Endothelial cell of umbilical vein (primary cell): ENCODE measurements around the gene TSPAN8. TPM values are rescaled to one million over a fixed set of nuclear protein-coding genes. Genes with fewer than 3 reads are reported as not detected.

Source experiments
- BruUV-seq: library from RNA; stranded (reverse); fragments of 400-500 nt; replicated peaks from 2 replicates; lab custom pipeline; 2021; lab: Mats Ljungman, UMichigan
- CTCF ChIA-PET: fragments of 300-600, 350-600 bp; sonication (Branson Sonifier 250); formaldehyde crosslinking; loops from one replicate; lab custom pipeline; 2021; ENCODE audit warnings: antibody characterized with exemption, inconsistent platforms; lab: Charles Lee
- POLR2A ChIA-PET: fragments of 300-600, 350-600 bp; sonication (Branson Sonifier 250); formaldehyde crosslinking; loops from one replicate; lab custom pipeline; 2021; ENCODE audit warnings: antibody characterized with exemption, inconsistent platforms; lab: Charles Lee
- DNase-seq: peaks from one replicate; pipeline ENCODE4 v3.0.0-alpha.2; 2011; ENCODE audit warnings: low read depth, low spot score
- FAIRE-seq: peaks from 2 replicates; lab custom pipeline; 2011; peaks lifted over from hg19 to GRCh38; lab: Jason Lieb, UNC
- H2AFZ ChIP-seq: 2 replicates; pipeline ENCODE4 v1.6.0; 2012; ENCODE audit warnings: low read depth, low read length, control low read depth, inconsistent platforms
- H3K27ac ChIP-seq: 2 replicates; pipeline ENCODE4 v1.5.1; 2011; ENCODE audit warnings: low read depth, mild to moderate bottlenecking, control low read depth, low read length, moderate library complexity; ENCODE audit not compliant: insufficient read depth
- H3K27me3 ChIP-seq, 2 experiments: 2 replicates each; pipeline versions ENCODE4 v1.6.0 to v1.6.1; 2011; ENCODE audit warnings: low read length in 2 of 2, mixed read lengths in 1 of 2; ENCODE audit not compliant: control insufficient read depth in 2 of 2, insufficient read depth in 2 of 2
- H3K36me3 ChIP-seq, 2 experiments: 2 replicates in 1 of 2; 3 replicates in 1 of 2; pipeline ENCODE4 v1.5.1; 2011; ENCODE audit warnings: low read length in 2 of 2, mild to moderate bottlenecking in 1 of 2, moderate library complexity in 1 of 2; ENCODE audit not compliant: control insufficient read depth in 2 of 2, insufficient read depth in 2 of 2; ENCODE audit errors: extremely low read depth in 1 of 2
- H3K4me1 ChIP-seq: 3 replicates; pipeline ENCODE4 v1.5.1; 2011; ENCODE audit warnings: mild to moderate bottlenecking, low read length; ENCODE audit not compliant: control insufficient read depth, insufficient read depth; ENCODE audit errors: extremely low read depth
- H3K4me2 ChIP-seq: 2 replicates; pipeline ENCODE4 v1.6.1; 2011; ENCODE audit warnings: low read length, control low read depth, mixed read lengths; ENCODE audit not compliant: insufficient read depth
- H3K4me3 ChIP-seq, 3 experiments: fragments of 200-600 bp in 1 of 3; sonication (generic), shearing (Covaris generic) in 1 of 3; replicated peaks in 1 of 3; 2 replicates each; pipeline ENCODE4 v1.5.1; 2011 to 2016; ENCODE audit warnings: control low read depth in 3 of 3, low read length in 3 of 3, mild to moderate bottlenecking in 2 of 3, inconsistent platforms in 1 of 3, low read depth in 1 of 3, moderate library complexity in 1 of 3; ENCODE audit not compliant: insufficient read depth in 1 of 3
- H3K79me2 ChIP-seq: 2 replicates; pipeline ENCODE4 v1.6.0; 2012; ENCODE audit warnings: low read length, inconsistent platforms; ENCODE audit not compliant: control insufficient read depth, insufficient read depth
- H3K9ac ChIP-seq: replicated peaks from 2 replicates; pipeline ENCODE3; 2011; ENCODE audit warnings: low read length, control low read depth; ENCODE audit not compliant: insufficient read depth; ENCODE audit errors: extremely low read depth
- H3K9me1 ChIP-seq: replicated peaks from 3 replicates; pipeline ENCODE4 v1.6.0; 2011; ENCODE audit warnings: mild to moderate bottlenecking, low read length; ENCODE audit not compliant: control insufficient read depth, insufficient read depth; ENCODE audit errors: extremely low read depth
- H3K9me3 ChIP-seq: replicated peaks from 2 replicates; pipeline ENCODE4 v1.5.1; 2012; ENCODE audit warnings: low read length, inconsistent platforms; ENCODE audit not compliant: control insufficient read depth, insufficient read depth
- H4K20me1 ChIP-seq: replicated peaks from 2 replicates; pipeline ENCODE3; 2011; ENCODE audit warnings: mild to moderate bottlenecking, low read length; ENCODE audit not compliant: control insufficient read depth, insufficient read depth; ENCODE audit errors: extremely low read depth
- CTCF ChIP-seq, 2 donors: IDR thresholded peaks; 1 replicate in 1 of 2; 2 replicates in 1 of 2; pipeline ENCODE4 v1.5.1; 2011; ENCODE audit warnings: low read length in 2 of 2, mild to moderate bottlenecking in 2 of 2, moderate library complexity in 2 of 2, control low read depth in 1 of 2, inconsistent platforms in 1 of 2, low read depth in 1 of 2; ENCODE audit not compliant: insufficient read depth in 1 of 2; ENCODE audit errors: extremely low read depth in 1 of 2
- EZH2 ChIP-seq: IDR thresholded peaks from 2 replicates; pipeline ENCODE4 v1.6.1; 2012; ENCODE audit warnings: borderline replicate concordance, low read depth, mild to moderate bottlenecking, moderate library complexity, low read length, inconsistent platforms; ENCODE audit not compliant: severe bottlenecking
- FOS ChIP-seq: IDR thresholded peaks from 2 replicates; pipeline ENCODE4 v1.6.1; 2011; ENCODE audit warnings: mild to moderate bottlenecking, low read length, moderate library complexity, borderline replicate concordance; ENCODE audit not compliant: insufficient read depth
- GATA2 ChIP-seq: IDR thresholded peaks from 2 replicates; pipeline ENCODE4 v1.7.0; 2011; ENCODE audit warnings: low read depth, mild to moderate bottlenecking, moderate library complexity, mixed read lengths, low read length; ENCODE audit not compliant: insufficient read length, insufficient read depth
- JUN ChIP-seq: IDR thresholded peaks from 2 replicates; pipeline ENCODE4 v1.6.1; 2011; ENCODE audit warnings: borderline replicate concordance, low read depth; ENCODE audit not compliant: insufficient read length, insufficient read depth
- MAX ChIP-seq: IDR thresholded peaks from 2 replicates; pipeline ENCODE4 v1.6.1; 2011; ENCODE audit not compliant: insufficient read depth, insufficient read length
- MYC ChIP-seq: IDR thresholded peaks from one replicate; pipeline ENCODE4 v1.6.1; 2011; ENCODE audit warnings: mild to moderate bottlenecking, low read depth, low read length
- POLR2A ChIP-seq: IDR thresholded peaks from 2 replicates; pipeline ENCODE4 v1.6.1; 2012; ENCODE audit warnings: low read depth, mild to moderate bottlenecking, control low read depth, low read length
- POLR2AphosphoS5 ChIP-seq: IDR thresholded peaks from 2 replicates; pipeline ENCODE4 v1.6.1; 2012; ENCODE audit warnings: low read depth, mild to moderate bottlenecking, control low read depth, low read length, moderate library complexity; ENCODE audit not compliant: insufficient read depth
- dilution Hi-C: fragments of 300-500 bp; cut with MboI; formaldehyde crosslinking; loops from one replicate; pipeline ENCODE4 v1.15.0; 2019; ENCODE audit warnings: low sequenced_read_pairs; ENCODE audit not compliant: extremely low pct_ligation_motif_present
- intact Hi-C: fragments of 100-400 bp; cut with micrococcal nuclease; formaldehyde crosslinking; loops from one replicate; pipeline ENCODE4 v1.10.0; 2022
- polyA plus RNA-seq, 4 experiments: library from polyadenylated mRNA; depleted of rRNA in 3 of 4; stranded (reverse) in 3 of 4; unstranded in 1 of 4; fragments of >200 nt; gene quantifications; 2 replicates each; pipeline versions ENCODE4 v1.2.1 to v1.2.3, GENCODE V29; 2011 to 2012; ENCODE audit warnings: missing spikeins in 1 of 4
- total RNA-seq: library from RNA; stranded (reverse); gene quantifications from 2 replicates; pipeline ENCODE4 v1.2.3, GENCODE V29; 2021

TSPAN8 gene
- total and polyA plus RNA-seq, 2 donors (not counting 3 experiments of a cell fraction or from before 2014, with no cell fraction given), result 1.2 to 1.6 TPM

GRCh38 chr12:71174146-71174545 is 16.3 kb upstream of the TSPAN8 start:
- H3K27me3 ChIP-seq, result no peaks in the 10 kb centered on the region
- H3K9me1 ChIP-seq, result no peaks in the 10 kb centered on the region
- H2AFZ ChIP-seq, result no peak overlapping the region
- TF ChIP-seq POLR2AphosphoS5 (no peak), MAX (no peak), CTCF (IDR thresholded peaks at IDR 0.05; ENCODE audit: extremely low read depth in 1 of 2, insufficient read depth in 1 of 2, low read depth in 1 of 2, low read length in 2 of 2) (no peak), EZH2 (no peak), JUN (no peak), FOS (no peak), POLR2A (no peak), GATA2 (no peak), MYC (no peak)
- H3K9ac ChIP-seq, result no peak overlapping the region
- no peak overlapping the region for H3K27ac ChIP-seq
- CTCF ChIA-PET, result no interaction called here
- H3K36me3 ChIP-seq, result no peaks in the 10 kb centered on the region
- H3K4me1 ChIP-seq, result no peaks in the 10 kb centered on the region
- no TSS peak for BruUV-seq
- no peaks in the 10 kb centered on the region for H3K79me2 ChIP-seq
- no peak overlapping the region for H3K4me2 ChIP-seq
- DNase-seq (no peak), FAIRE-seq (no peak)
- H3K4me3 ChIP-seq, result no peak overlapping the region
- no peaks in the 10 kb centered on the region for H4K20me1 ChIP-seq
- dilution Hi-C loops, result no loop called here
- intact Hi-C loops, result no loop called here
- POLR2A ChIA-PET, result no interaction called here
- H3K9me3 ChIP-seq, result no peaks in the 10 kb centered on the region
